HepG2 (cell line): Measurements from ENCODE around the gene SPTSSB. TPM values are rescaled to one million over a fixed set of nuclear protein-coding genes. Genes with fewer than 3 reads are reported as not detected.
A peak's percentile ranks its signal among the peaks of the same experiment; 100 is the strongest.

Experiments used
- ATRX ChIP-seq: sonication (generic); formaldehyde crosslinking; IDR thresholded peaks from 2 replicates; pipeline ENCODE4 v1.4.0; 2020; ENCODE audit warnings: missing genetic modification reagents, borderline replicate concordance
- BHLHE40 ChIP-seq: IDR thresholded peaks from 2 replicates; pipeline ENCODE4 v1.6.1; 2011; ENCODE audit warnings: low read length, improper control_type of control experiment
- CCAR2 ChIP-seq: fragments of 200-400 bp; formaldehyde crosslinking; optimal IDR thresholded peaks from 2 replicates; pipeline ENCODE3; 2018; ENCODE audit warnings: low read depth, mild to moderate bottlenecking, low read length, moderate library complexity
- CEBPG ChIP-seq: IDR thresholded peaks from 2 replicates; pipeline ENCODE4 v1.6.1; 2016
- FOSL2 ChIP-seq: sonication (generic); formaldehyde crosslinking; IDR thresholded peaks from 2 replicates; pipeline ENCODE4 v1.4.0; 2020; ENCODE audit warnings: missing genetic modification reagents
- HHEX ChIP-seq: IDR thresholded peaks from 2 replicates; pipeline ENCODE4 v1.6.1; 2016; ENCODE audit warnings: control low read depth
- HMGA1 ChIP-seq: sonication (generic); formaldehyde crosslinking; conservative IDR thresholded peaks from 2 replicates; pipeline ENCODE4 v1.4.0; 2020; ENCODE audit warnings: missing genetic modification reagents
- IKZF4 ChIP-seq: sonication (generic); formaldehyde crosslinking; IDR thresholded peaks from 2 replicates; pipeline ENCODE4 v1.5.1; 2020; ENCODE audit warnings: borderline replicate concordance, mild to moderate bottlenecking, low read depth, missing genetic modification reagents; ENCODE audit errors: not compliant biosample characterization
- NCOA1 ChIP-seq: sonication (generic); formaldehyde crosslinking; IDR thresholded peaks from 2 replicates; pipeline ENCODE4 v1.9.0; 2021; ENCODE audit warnings: missing genetic modification reagents
- NFIB ChIP-seq: sonication (generic); formaldehyde crosslinking; IDR thresholded peaks from 2 replicates; pipeline ENCODE4 v1.9.0; 2021; ENCODE audit warnings: missing genetic modification reagents, mild to moderate bottlenecking, borderline replicate concordance
- NFKBIZ ChIP-seq: IDR thresholded peaks from 2 replicates; pipeline ENCODE4 v1.6.1; 2018; ENCODE audit warnings: missing genetic modification reagents, missing compliant biosample characterization
- POLR2AphosphoS2 ChIP-seq: IDR thresholded peaks from 2 replicates; pipeline ENCODE4 v1.6.1; 2011; ENCODE audit warnings: low read depth, low read length, improper control_type of control experiment
- RXRB ChIP-seq: IDR thresholded peaks from 2 replicates; pipeline ENCODE4 v1.6.1; 2016; ENCODE audit warnings: borderline replicate concordance, missing genetic modification reagents, missing compliant biosample characterization
- SRY ChIP-seq: sonication (generic); formaldehyde crosslinking; IDR thresholded peaks from 2 replicates; pipeline ENCODE4 v1.8.0; 2022; ENCODE audit warnings: mild to moderate bottlenecking, missing genetic modification reagents
- STAG1 ChIP-seq: sonication (generic); formaldehyde crosslinking; IDR thresholded peaks from 2 replicates; pipeline ENCODE4 v1.4.0; 2020; ENCODE audit warnings: missing genetic modification reagents
- SUZ12 ChIP-seq: fragments of 150-350 bp; IDR thresholded peaks from 2 replicates; pipeline ENCODE4 v1.6.1; 2014; ENCODE audit warnings: low read depth, low read length
- XRCC5 ChIP-seq: fragments of 200-400 bp; formaldehyde crosslinking; optimal IDR thresholded peaks from 2 replicates; pipeline ENCODE3; 2017; ENCODE audit warnings: mild to moderate bottlenecking, low read length
- ZFP1 ChIP-seq: IDR thresholded peaks from 2 replicates; pipeline ENCODE4 v1.6.1; 2016
- ZFP90 ChIP-seq: sonication (generic); formaldehyde crosslinking; IDR thresholded peaks from 2 replicates; pipeline ENCODE4 v1.8.0; 2022; ENCODE audit warnings: missing genetic modification reagents, mild to moderate bottlenecking, inconsistent platforms, borderline replicate concordance
- ZKSCAN8 ChIP-seq: IDR thresholded peaks from 2 replicates; pipeline ENCODE4 v1.6.1; 2016; ENCODE audit warnings: borderline replicate concordance, missing genetic modification reagents, missing compliant biosample characterization
- ZNF124 ChIP-seq: sonication (generic); formaldehyde crosslinking; IDR thresholded peaks from 2 replicates; pipeline ENCODE4 v1.4.0; 2020; ENCODE audit warnings: missing genetic modification reagents
- ZNF720 ChIP-seq: sonication (generic); formaldehyde crosslinking; IDR thresholded peaks from 2 replicates; pipeline ENCODE4 v1.4.0; 2020; ENCODE audit warnings: missing genetic modification reagents
- ZNF776 ChIP-seq: sonication (generic); formaldehyde crosslinking; IDR thresholded peaks from 2 replicates; pipeline ENCODE4 v1.4.0; 2020; ENCODE audit warnings: mild to moderate bottlenecking, missing genetic modification reagents
- ZNF780A ChIP-seq: sonication (generic); formaldehyde crosslinking; IDR thresholded peaks from 2 replicates; pipeline ENCODE4 v1.8.0; 2022; ENCODE audit warnings: mild to moderate bottlenecking, missing genetic modification reagents, moderate library complexity
- polyA plus RNA-seq, 8 experiments: library from polyadenylated mRNA; depleted of rRNA in 3 of 8; stranded (reverse) in 7 of 8; unstranded in 1 of 8; fragments of >200 nt; fragmentation: Illumina TruSeq in 4 of 8; extraction: Trizol in 4 of 8; gene quantifications; 2 replicates each; pipeline versions ENCODE4 v1.2.1 to v1.2.3, GENCODE V29; 2011 to 2016; ENCODE audit warnings: low read depth in 4 of 8, missing spikeins in 1 of 8, mixed read lengths in 1 of 8; ENCODE audit not compliant: insufficient read depth in 1 of 8
- total RNA-seq, 5 experiments: library from RNA; depleted of rRNA; stranded (reverse); fragments of >200 nt; fragmentation: Illumina TruSeq; extraction: Trizol; gene quantifications; 2 replicates each; pipeline ENCODE4 v1.2.3, GENCODE V29; 2016; ENCODE audit warnings: low read depth in 1 of 5
- TF ChIP-seq, protein P1 (sequence below): sonication (generic); formaldehyde crosslinking; IDR thresholded peaks from 2 replicates; pipeline ENCODE4 v1.8.1; 2023; ENCODE audit warnings: missing genetic modification reagents, inconsistent platforms, borderline replicate concordance
- TF ChIP-seq, protein P2 (sequence below): sonication (generic); formaldehyde crosslinking; IDR thresholded peaks from 2 replicates; pipeline ENCODE4 v1.4.0; 2020; ENCODE audit warnings: mild to moderate bottlenecking, missing genetic modification reagents, borderline replicate concordance
- TF ChIP-seq, protein P3 (sequence below): sonication (generic); formaldehyde crosslinking; IDR thresholded peaks from 2 replicates; pipeline ENCODE4 v1.4.0; 2020; ENCODE audit warnings: mild to moderate bottlenecking, low read depth, missing genetic modification reagents
- TF ChIP-seq, protein P4 (sequence below): IDR thresholded peaks from 2 replicates; pipeline ENCODE4 v1.6.1; 2016; ENCODE audit warnings: low read depth

Gene SPTSSB
- total and polyA plus RNA-seq, 2 of the 13 experiments (the other 11 are each of a cell fraction or from before 2014, with no cell fraction given): 0.51 to 2.4 TPM

DNA sequence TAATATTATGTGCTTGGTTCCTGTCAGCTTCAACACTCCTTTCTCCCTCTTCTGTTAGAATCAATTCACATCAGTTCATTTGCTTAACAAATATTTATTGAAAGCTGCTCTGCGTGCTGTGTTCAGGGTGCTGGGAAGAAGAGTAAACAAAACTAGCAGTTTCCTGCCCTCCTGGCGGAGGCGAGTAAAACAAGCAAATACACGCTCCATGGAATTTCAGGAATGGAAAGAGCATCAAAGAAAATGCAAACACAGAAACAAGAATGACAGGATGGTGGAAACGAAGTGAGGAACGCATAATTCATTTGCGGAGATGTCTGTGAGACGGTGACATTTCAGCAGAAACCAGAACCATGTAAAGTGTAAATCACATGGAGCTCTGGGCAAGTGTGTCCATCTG lies 49.4 kb upstream of the SPTSSB start (continued):
- no peak for TF ChIP-seq POLR2AphosphoS2
- no peak for TF ChIP-seq HMGA1 (CRISPR knock-in tag)
- no peak for TF ChIP-seq SUZ12
- TF ChIP-seq NFKBIZ (CRISPR knock-in tag): peak; percentile 91; the same call in 1 of the 2 replicates
- no peak for TF ChIP-seq SRY
- TF ChIP-seq, protein P1, sequence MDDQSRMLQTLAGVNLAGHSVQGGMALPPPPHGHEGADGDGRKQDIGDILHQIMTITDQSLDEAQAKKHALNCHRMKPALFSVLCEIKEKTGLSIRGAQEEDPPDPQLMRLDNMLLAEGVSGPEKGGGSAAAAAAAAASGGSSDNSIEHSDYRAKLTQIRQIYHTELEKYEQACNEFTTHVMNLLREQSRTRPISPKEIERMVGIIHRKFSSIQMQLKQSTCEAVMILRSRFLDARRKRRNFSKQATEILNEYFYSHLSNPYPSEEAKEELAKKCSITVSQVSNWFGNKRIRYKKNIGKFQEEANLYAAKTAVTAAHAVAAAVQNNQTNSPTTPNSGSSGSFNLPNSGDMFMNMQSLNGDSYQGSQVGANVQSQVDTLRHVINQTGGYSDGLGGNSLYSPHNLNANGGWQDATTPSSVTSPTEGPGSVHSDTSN: no peak
- TF ChIP-seq HHEX (CRISPR knock-in tag): peak; percentile 92
- no peak for TF ChIP-seq NFIB (CRISPR knock-in tag)
- TF ChIP-seq IKZF4 (CRISPR knock-in tag): no peak
- no peak for TF ChIP-seq ZFP90
- peak; percentile 81 for TF ChIP-seq FOSL2 (CRISPR knock-in tag)
- TF ChIP-seq, protein P2, sequence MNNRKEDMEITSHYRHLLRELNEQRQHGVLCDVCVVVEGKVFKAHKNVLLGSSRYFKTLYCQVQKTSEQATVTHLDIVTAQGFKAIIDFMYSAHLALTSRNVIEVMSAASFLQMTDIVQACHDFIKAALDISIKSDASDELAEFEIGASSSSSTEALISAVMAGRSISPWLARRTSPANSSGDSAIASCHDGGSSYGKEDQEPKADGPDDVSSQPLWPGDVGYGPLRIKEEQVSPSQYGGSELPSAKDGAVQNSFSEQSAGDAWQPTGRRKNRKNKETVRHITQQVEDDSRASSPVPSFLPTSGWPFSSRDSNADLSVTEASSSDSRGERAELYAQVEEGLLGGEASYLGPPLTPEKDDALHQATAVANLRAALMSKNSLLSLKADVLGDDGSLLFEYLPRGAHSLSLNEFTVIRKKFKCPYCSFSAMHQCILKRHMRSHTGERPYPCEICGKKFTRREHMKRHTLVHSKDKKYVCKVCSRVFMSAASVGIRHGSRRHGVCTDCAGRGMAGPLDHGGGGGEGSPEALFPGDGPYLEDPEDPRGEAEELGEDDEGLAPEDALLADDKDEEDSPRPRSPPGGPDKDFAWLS (CRISPR knock-in tag): no peak
- TF ChIP-seq CEBPG (CRISPR knock-in tag): peak; percentile 59; the same call in 1 of the 2 replicates
- TF ChIP-seq ZNF124 (CRISPR knock-in tag): peak; percentile 78; the same call in 1 of the 2 replicates
- TF ChIP-seq, protein P3, sequence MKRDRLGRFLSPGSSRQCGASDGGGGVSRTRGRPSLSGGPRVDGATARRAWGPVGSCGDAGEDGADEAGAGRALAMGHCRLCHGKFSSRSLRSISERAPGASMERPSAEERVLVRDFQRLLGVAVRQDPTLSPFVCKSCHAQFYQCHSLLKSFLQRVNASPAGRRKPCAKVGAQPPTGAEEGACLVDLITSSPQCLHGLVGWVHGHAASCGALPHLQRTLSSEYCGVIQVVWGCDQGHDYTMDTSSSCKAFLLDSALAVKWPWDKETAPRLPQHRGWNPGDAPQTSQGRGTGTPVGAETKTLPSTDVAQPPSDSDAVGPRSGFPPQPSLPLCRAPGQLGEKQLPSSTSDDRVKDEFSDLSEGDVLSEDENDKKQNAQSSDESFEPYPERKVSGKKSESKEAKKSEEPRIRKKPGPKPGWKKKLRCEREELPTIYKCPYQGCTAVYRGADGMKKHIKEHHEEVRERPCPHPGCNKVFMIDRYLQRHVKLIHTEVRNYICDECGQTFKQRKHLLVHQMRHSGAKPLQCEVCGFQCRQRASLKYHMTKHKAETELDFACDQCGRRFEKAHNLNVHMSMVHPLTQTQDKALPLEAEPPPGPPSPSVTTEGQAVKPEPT (CRISPR knock-in tag): no peak
- TF ChIP-seq ZFP1 (CRISPR knock-in tag): peak; percentile 82; the same call in 1 of the 2 replicates
- peak; percentile 86 for TF ChIP-seq RXRB (CRISPR knock-in tag)
- 0 out of 2 replicates have a peak, but pooled peaks have one; percentile 39 for TF ChIP-seq NCOA1
- no peak for TF ChIP-seq ZNF720 (CRISPR knock-in tag)
- TF ChIP-seq ZNF780A (CRISPR knock-in tag): no peak
- no peak for TF ChIP-seq ATRX (CRISPR knock-in tag)
- TF ChIP-seq BHLHE40: peak; percentile 75
- peak; percentile 18; the same call in 1 of the 2 replicates for TF ChIP-seq STAG1 (CRISPR knock-in tag)
- TF ChIP-seq XRCC5: peak; percentile 46
- peak; percentile 68; the same call in 1 of the 2 replicates for TF ChIP-seq ZKSCAN8 (CRISPR knock-in tag)
- no peak for TF ChIP-seq ZNF776 (CRISPR knock-in tag)
- TF ChIP-seq, protein P4, sequence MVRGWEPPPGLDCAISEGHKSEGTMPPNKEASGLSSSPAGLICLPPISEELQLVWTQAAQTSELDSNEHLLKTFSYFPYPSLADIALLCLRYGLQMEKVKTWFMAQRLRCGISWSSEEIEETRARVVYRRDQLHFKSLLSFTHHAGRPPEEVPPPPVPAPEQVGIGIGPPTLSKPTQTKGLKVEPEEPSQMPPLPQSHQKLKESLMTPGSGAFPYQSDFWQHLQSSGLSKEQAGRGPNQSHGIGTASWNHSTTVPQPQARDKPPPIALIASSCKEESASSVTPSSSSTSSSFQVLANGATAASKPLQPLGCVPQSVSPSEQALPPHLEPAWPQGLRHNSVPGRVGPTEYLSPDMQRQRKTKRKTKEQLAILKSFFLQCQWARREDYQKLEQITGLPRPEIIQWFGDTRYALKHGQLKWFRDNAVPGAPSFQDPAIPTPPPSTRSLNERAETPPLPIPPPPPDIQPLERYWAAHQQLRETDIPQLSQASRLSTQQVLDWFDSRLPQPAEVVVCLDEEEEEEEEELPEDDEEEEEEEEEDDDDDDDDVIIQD (CRISPR knock-in tag): peak; percentile 92
- TF ChIP-seq CCAR2: no peak
